PC-3 (cell line): Measurements from ENCODE around the gene DKK3. TPM values are rescaled to one million over a fixed set of nuclear protein-coding genes. Genes with fewer than 3 reads are reported as not detected.
A peak's percentile ranks its signal among the peaks of the same experiment; 100 is the strongest.

Experiments
- ATAC-seq: fragments of 200-7000 bp; cut with Tn5 transposase; 2 replicates; pipeline ENCODE4 v1.9.1; 2020; ENCODE audit warnings: mild to moderate bottlenecking, moderate library complexity
- BruUV-seq: library from RNA; stranded (reverse); fragments of 400-500 nt; replicated peaks from 2 replicates; lab custom pipeline; 2021; lab: Mats Ljungman, UMichigan
- CTCF ChIA-PET: fragments of 300-600 bp; sonication (Branson Sonifier 250); formaldehyde crosslinking; loops from one replicate; lab custom pipeline; 2022; ENCODE audit warnings: antibody characterized with exemption; lab: Charles Lee
- POLR2A ChIA-PET: fragments of 300-600 bp; sonication (Branson Sonifier 250); formaldehyde crosslinking; loops from one replicate; lab custom pipeline; 2022; ENCODE audit warnings: antibody characterized with exemption; ENCODE audit not compliant: unreplicated experiment; lab: Charles Lee
- DNase-seq: peaks from one replicate; pipeline ENCODE4 v3.0.0-alpha.2; 2015
- H2AFZ ChIP-seq: fragments of 300-600 bp; sonication (generic); 2 replicates; pipeline ENCODE4 v1.6.0; 2016; ENCODE audit warnings: antibody characterized with exemption, low read length
- H3F3A ChIP-seq: fragments of 300-600 bp; sonication (generic); one replicate; pipeline ENCODE4 v1.6.0; 2017; ENCODE audit warnings: antibody characterized with exemption, low read length, control low read depth, mild to moderate bottlenecking; ENCODE audit not compliant: unreplicated experiment
- H3K27ac ChIP-seq: fragments of 300-600 bp; sonication (generic); 2 replicates; pipeline ENCODE4 v1.5.1; 2016; ENCODE audit warnings: mild to moderate bottlenecking, low read length
- H3K27me3 ChIP-seq: fragments of 300-600 bp; sonication (generic); 2 replicates; pipeline ENCODE4 v1.6.1; 2016; ENCODE audit warnings: low read length, mixed read lengths
- H3K36me3 ChIP-seq: fragments of 300-600 bp; sonication (generic); 2 replicates; pipeline ENCODE4 v1.6.1; 2016; ENCODE audit warnings: low read depth, mixed run types, low read length, mixed read lengths
- H3K4me1 ChIP-seq: fragments of 300-600 bp; sonication (generic); 2 replicates; pipeline ENCODE4 v1.5.1; 2016; ENCODE audit warnings: low read length; ENCODE audit not compliant: insufficient read depth
- H3K4me2 ChIP-seq: fragments of 300-600 bp; sonication (generic); 2 replicates; pipeline ENCODE4 v1.6.0; 2016; ENCODE audit warnings: low read length
- H3K4me3 ChIP-seq: fragments of 300-600 bp; sonication (generic); 2 replicates; pipeline ENCODE4 v1.5.1; 2016; ENCODE audit warnings: mild to moderate bottlenecking, low read length, mixed read lengths
- H3K79me2 ChIP-seq: fragments of 300-600 bp; sonication (generic); 2 replicates; pipeline ENCODE4 v1.6.1; 2017; ENCODE audit warnings: low read length, mixed read lengths
- H3K9ac ChIP-seq: fragments of 300-600 bp; sonication (generic); 2 replicates; pipeline ENCODE4 v1.6.0; 2016; ENCODE audit warnings: mild to moderate bottlenecking, low read length
- H3K9me2 ChIP-seq: fragments of 300-600 bp; sonication (generic); replicated peaks from 2 replicates; pipeline ENCODE4 v1.6.1; 2016; ENCODE audit warnings: mixed run types, low read length, mixed read lengths
- H3K9me3 ChIP-seq: fragments of 300-600 bp; sonication (generic); 2 replicates; pipeline ENCODE4 v1.6.1; 2016; ENCODE audit warnings: low read length, mixed read lengths
- H4K20me1 ChIP-seq: fragments of 300-600 bp; sonication (generic); 2 replicates; pipeline ENCODE4 v1.6.1; 2016; ENCODE audit warnings: low read length, mixed read lengths
- CTCF ChIP-seq: fragments of 300-600 bp; sonication (generic); conservative IDR thresholded peaks from 2 replicates; pipeline ENCODE4 v1.5.1; 2017; ENCODE audit warnings: antibody characterized with exemption, low read depth, mild to moderate bottlenecking, low read length
- EZH2 ChIP-seq: fragments of 300-600 bp; sonication (generic); IDR thresholded peaks from one replicate; pipeline ENCODE4 v1.6.1; 2017; ENCODE audit warnings: antibody characterized with exemption, mild to moderate bottlenecking, low read length; ENCODE audit not compliant: unreplicated experiment
- EZH2phosphoT487 ChIP-seq: fragments of 300-600 bp; sonication (generic); IDR thresholded peaks from 2 replicates; pipeline ENCODE4 v1.6.1; 2018; ENCODE audit warnings: mild to moderate bottlenecking, antibody characterized with exemption, low read length, borderline replicate concordance
- intact Hi-C: fragments of 100-400 bp; cut with micrococcal nuclease; formaldehyde crosslinking; loops from 2 replicates; pipeline ENCODE4 v1.9.0; 2023
- total RNA-seq: library from RNA; depleted of rRNA; stranded (reverse); fragments of >200 nt; gene quantifications from 2 replicates; pipeline ENCODE4 v1.2.3, GENCODE V29; 2014

DKK3 gene
- total RNA-seq, 1 experiment from 2014 or later, result 0.07 TPM

GRCh38 chr11:11942668-11943067, 65.8 kb downstream of the DKK3 start:
- CTCF ChIA-PET, result no interaction called here
- TSS peak; percentile 43 for BruUV-seq

DNA sequence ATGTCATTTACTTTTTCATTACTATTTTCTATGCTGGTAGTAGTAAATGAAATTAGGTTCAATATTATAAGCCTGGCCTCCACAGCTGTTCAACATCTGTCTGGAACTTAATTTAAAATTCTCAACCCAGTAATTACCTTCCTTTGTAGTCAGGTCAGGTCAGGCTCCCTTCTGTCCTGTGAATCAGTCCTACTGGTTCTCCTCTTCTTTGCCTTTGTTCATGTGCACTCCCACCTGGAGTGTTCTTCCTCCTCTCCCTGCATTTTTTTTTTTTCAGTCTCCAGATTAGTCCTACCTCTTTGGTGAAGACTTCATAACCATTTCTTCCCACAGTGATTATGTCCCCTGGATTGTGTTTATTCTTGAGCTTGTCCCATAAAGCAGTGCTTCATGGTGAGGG, 67.9 kb downstream of the DKK3 start:
- intact Hi-C loops, result no loop called here
- ChIA-PET POLR2A (interaction anchor here (0.6 kb wide), 1 partner anchor 223 kb away, joined by 4 read pairs; no protein-coding TSS in a partner anchor), CTCF (interaction anchor here (0.6 kb wide), 1 partner anchor 61 kb away, joined by 3 read pairs; no protein-coding TSS in a partner anchor)
- Histone ChIP-seq H3K9me2 (no peaks in the 10 kb centered on the region), H3K4me3 (no peak overlapping the region), H3K27me3 (no peaks in the 10 kb centered on the region), H3K9me3 (no peaks in the 10 kb centered on the region), H3K9ac (no peak overlapping the region), H3F3A (no peaks in the 10 kb centered on the region), H3K4me2 (no peak overlapping the region), H4K20me1 (no peaks in the 10 kb centered on the region), H3K36me3 (peaks cover 28% of the 10 kb centered on the region), H2AFZ (no peak overlapping the region), H3K79me2 (no peaks in the 10 kb centered on the region), H3K27ac (no peak overlapping the region), H3K4me1 (peaks cover 21% of the 10 kb centered on the region)
- DNase-seq (no peak), ATAC-seq (no peak)
- no TSS peak for BruUV-seq
- TF ChIP-seq EZH2phosphoT487 (no peak), CTCF (no peak), EZH2 (no peak)

More at GRCh38 chr11:11942668-11943067, 65.8 kb downstream of the DKK3 start:
- Histone ChIP-seq H3K9ac (no peak overlapping the region), H3K79me2 (peaks cover 3% of the 10 kb centered on the region; the same call in 1 of the 2 replicates), H3F3A (no peaks in the 10 kb centered on the region), H3K36me3 (peaks cover 28% of the 10 kb centered on the region), H3K4me1 (peaks cover 26% of the 10 kb centered on the region), H3K27ac (no peak overlapping the region), H3K27me3 (no peaks in the 10 kb centered on the region), H3K4me2 (no peak overlapping the region), H4K20me1 (no peaks in the 10 kb centered on the region), H3K4me3 (no peak overlapping the region), H3K9me3 (no peaks in the 10 kb centered on the region), H2AFZ (no peak overlapping the region), H3K9me2 (no peaks in the 10 kb centered on the region)
- DNase-seq (no peak), ATAC-seq (no peak)
- intact Hi-C loops, result no loop called here
- POLR2A ChIA-PET, result no interaction called here
- TF ChIP-seq CTCF (no peak), EZH2 (no peak), EZH2phosphoT487 (no peak)

DNA sequence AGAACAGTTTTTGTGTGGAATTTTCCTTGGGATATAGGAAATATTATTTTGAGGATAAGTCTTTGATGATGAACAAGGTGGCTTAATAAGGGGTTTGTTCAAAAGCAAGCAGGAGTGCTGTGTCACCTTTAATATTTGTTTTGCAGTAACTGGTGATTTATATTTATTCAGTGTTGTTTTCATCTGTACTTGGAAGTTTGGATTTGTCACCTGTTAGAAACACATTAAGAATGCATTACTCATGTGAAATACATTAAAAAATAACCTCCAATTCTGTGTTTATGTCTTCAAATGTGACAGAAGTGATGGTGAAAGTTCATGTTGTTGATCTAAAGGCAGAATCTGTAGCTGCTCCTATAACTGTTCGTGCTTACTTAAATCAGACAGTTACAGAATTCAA, 70.5 kb downstream of the DKK3 start:
- no peaks in the 10 kb centered on the region for H4K20me1 ChIP-seq
- CTCF ChIA-PET, result interaction anchor here (0.6 kb wide), 1 partner anchor 1406 kb away, joined by 3 read pairs; no protein-coding TSS in a partner anchor
- intact Hi-C loops, result no loop called here
- peak overlapping the region; percentile 30 for H3K4me2 ChIP-seq
- H3K36me3 ChIP-seq, result peaks cover 30% of the 10 kb centered on the region
- no peaks in the 10 kb centered on the region for H3K9me3 ChIP-seq
- POLR2A ChIA-PET, result no interaction called here
- H2AFZ ChIP-seq, result no peak overlapping the region
- H3K79me2 ChIP-seq, result no peaks in the 10 kb centered on the region
- H3K9me2 ChIP-seq, result no peaks in the 10 kb centered on the region
- H3K27me3 ChIP-seq, result no peaks in the 10 kb centered on the region
- TF ChIP-seq EZH2, result no peak
- TF ChIP-seq CTCF, result no peak
- no peak for TF ChIP-seq EZH2phosphoT487
- no peaks in the 10 kb centered on the region for H3F3A ChIP-seq
- no peak overlapping the region for H3K4me3 ChIP-seq
- peak overlapping the region; percentile 3; the same call in 1 of the 2 replicates for H3K9ac ChIP-seq
- no TSS peak for BruUV-seq
- peak overlapping the region; percentile 49 for H3K27ac ChIP-seq
- DNase-seq (peak; percentile 60), ATAC-seq (peak; percentile 79)
- H3K4me1 ChIP-seq, result peaks cover 19% of the 10 kb centered on the region
